ENCODE results near the gene C11orf65.
"Not testable (repeated sequence)": the region's sequence is repeated elsewhere in the genome, so short reads cannot be mapped to it uniquely, and the experiment has no call there.

DNA sequence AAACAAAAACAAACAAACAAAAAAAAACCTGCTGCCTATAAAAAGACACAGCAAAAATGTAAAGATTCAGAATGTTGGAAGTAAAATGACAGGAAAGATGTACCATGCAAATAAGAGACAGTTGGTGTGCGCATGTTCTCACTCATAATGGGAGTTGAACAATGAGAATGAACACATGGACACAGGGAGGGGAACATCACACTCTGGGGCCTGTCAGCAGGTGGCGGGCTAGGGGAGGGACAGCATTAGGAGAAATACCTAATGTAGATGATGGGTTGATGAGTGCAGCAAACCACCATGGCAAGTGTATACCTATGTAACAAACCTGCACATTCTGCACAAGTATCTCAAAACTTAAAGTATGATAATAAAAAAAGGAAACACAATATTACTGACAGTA, 49.8 kb downstream of the C11orf65 start:
- TF ChIP-seq POLR2AphosphoS5 (IDR thresholded peaks at IDR 0.05; ENCODE audit: borderline replicate concordance, low read depth, low read length); EZH2 (IDR thresholded peaks at IDR 0.05): not testable (repeated sequence)

Measured in SK-N-MC (cell line).